HG02571 (cell line): ENCODE measurements around the gene LCN12.

Experiments used
- ATAC-seq: cut with Tn5 transposase; IDR thresholded peaks from one replicate; pipeline ENCODE4 v1.9.1; 2021; ENCODE audit warnings: mild to moderate bottlenecking, moderate library complexity; ENCODE audit not compliant: unreplicated experiment

The LCN12 gene

GRCh38 chr9:136957461-136957860 lies 5.4 kb downstream of the LCN12 start:
- no peak for ATAC-seq

DNA sequence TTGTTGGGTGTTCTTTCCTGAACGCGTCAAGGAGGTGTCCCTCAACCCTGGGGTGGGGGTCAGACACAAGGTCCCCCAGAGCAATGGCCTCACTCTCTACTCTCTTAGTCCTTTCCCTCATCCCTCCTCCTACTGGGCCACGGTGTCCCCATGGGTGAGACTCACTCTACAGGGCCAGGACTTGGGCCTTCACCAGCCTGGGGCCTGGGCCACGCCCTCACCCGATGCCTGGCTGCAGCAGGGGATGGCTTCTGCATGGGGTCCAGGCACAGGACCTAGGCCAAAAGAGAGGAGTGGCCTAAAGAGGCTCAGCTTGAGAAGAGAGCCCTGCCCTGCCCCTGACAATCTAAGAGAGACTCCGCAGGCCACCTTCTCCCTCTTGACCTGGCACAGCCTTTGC lies 5.8 kb downstream of the LCN12 start:
- ATAC-seq: no peak

GRCh38 chr9:136958473-136958872 lies 6.4 kb downstream of the LCN12 start:
- no peak for ATAC-seq

DNA sequence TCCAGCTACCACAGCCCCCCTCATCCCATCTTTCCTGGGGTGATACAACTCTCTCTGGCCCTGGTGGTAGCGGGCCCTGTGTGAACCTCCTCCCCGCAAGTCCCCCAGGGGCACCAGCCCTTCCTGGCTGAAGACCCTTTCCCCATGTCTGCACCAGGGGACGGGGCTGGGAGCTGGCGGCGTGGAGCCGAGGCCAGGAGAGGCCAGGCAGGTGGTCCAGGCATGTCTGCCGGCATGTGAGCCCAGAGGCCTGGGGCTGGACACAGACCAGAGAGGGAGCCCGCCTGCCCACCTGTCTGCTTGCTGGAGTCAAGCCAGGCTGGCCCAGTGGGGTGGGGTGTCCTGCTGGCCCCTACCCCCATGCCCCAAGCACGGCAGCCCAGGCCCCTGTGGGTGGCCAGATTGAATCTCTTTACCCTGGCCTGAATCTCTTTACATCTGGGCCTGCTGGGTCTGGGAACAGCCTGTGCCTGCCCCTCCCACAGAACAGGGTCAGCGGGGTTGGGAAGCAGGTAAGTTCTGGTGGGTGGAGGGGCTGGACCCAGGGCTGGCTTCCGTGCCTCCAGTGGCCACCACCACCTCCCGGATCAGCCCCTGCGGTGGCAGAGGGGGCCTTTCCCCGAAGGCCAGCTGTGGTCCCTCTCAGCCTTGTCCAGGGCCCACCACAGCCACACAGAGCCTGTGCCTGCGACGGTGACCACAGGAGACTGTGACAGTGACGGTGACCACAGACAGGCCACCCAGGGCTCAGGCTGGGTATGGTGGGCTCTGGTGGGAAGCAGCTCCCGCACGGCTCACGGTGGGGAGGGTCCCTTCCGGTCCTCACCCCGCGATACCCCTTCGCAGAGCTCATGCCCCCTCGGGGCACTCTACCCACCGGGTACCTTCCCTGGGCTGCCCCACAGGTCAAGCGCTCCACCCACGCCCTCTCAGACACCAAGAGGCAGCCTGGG lies 7.1 kb downstream of the LCN12 start:
- no peak for ATAC-seq

DNA sequence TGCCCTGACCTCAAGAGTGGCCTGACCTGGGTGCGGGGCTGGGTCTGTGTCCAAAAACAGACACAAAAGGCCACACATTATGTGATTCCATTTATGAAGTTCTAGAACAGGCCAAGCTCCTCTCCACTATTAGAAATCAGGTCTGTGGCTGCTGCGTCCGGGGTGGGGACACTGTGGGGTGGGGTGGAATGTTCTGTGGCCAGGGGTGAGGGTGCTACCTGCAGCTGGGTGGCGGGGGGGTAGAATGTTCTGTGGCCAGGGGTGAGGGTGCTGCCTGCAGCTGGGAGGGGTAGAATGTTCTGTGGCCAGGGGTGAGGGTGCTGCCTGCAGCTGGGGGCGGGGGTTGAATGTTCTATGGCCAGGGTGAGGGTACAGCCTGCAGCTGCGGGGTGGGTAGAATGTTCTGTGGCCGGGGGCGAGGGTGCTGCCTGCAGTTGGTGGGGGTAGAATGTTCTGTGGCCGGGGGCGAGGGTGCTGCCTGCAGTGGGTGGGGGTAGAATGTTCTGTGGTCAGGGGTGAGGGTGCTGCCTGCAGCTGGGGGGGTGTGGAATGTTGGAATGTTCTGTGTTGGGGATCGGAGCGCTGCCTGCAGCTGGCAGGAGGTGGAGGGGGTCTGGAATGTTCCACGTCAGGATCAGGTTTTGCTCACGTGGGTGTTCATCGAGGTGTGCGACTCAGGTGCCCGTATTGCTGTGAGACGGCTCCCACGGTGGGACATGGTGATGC lies 8.3 kb downstream of the LCN12 start:
- ATAC-seq: no peak

- no peak for ATAC-seq
Measured at GRCh38 chr9:136960938-136961275, 8.8 kb downstream of the LCN12 start.

DNA sequence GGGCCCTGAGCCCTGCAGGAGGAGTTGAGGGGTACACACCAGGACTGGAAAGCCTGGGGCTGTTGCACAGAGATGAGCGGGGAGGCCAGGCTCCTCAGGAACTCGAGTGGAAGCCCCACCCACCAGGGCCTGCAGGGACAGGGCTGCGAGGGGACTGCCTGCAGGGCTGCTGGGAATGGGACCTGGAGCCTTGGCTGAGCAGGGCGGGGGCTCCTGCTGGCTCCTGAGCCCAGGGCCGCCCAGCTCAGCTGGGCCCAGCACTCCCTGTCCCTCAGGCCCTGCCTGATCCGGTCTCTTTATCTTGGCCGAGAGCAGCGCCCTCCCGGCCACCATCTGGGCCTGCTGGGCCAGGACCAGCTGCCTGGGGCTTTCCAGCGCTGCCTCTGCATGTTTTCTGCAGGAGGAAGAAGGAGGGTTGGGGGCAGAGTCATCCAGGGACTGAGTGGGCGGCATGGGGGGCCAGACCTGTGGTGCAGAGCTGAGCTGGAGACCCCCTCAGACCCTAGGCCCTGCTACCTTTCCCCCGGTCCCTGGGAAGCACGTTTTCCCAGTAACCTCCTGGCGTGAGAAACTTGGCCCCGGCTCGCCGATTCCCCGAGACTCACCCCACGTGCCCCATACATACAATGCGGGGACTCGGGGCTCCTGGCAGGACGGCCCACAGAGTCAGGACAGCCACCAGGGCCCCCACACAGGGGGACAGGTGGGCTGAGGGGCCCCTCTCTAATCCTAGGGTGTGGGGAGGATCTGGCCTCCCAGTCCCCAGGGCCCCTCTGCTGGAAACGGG lies 9.4 kb downstream of the LCN12 start:
- ATAC-seq: no peak

DNA sequence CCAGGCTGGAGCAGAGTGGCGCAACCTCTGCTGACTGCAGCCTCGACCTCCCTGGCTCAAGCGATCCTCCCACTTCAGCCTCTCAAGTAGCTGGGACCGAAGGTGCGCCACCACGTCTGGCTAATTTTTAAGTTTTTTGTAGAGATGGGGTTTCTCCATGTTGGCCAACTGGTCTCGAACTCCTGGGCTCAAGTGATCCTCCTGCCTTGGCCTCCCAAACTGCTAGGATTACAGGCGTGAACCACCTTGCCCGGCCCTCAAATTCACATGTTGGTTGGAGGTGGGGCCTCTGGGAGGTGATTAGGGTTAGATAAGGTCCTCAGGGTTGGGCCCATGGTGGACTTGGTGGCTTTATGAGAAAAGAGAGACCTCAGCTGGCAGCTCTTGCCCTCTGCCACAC lies 10.1 kb downstream of the LCN12 start:
- no peak for ATAC-seq

GRCh38 chr9:136962701-136963248 lies 10.7 kb downstream of the LCN12 start:
- ATAC-seq: no peak

DNA sequence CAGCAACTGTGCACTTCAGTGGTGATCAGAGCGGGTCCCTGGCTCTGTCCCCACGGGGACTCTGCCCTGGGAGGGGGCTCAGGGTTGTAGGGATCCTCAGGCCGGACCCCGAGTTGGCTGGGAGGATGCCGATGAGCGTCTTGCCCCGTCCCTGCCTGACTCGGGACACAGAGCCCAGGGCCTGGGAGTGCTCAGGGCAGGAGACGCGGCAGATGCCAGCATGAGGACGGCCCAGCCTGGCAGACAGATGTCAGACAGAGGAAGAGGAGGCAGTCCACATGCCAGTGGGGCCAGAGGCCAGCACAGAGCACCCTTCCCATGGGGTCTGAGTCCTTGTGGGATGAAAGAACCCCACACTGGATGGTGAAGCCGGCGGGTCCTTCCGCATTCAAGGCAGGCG lies 11.3 kb downstream of the LCN12 start:
- ATAC-seq: no peak

DNA sequence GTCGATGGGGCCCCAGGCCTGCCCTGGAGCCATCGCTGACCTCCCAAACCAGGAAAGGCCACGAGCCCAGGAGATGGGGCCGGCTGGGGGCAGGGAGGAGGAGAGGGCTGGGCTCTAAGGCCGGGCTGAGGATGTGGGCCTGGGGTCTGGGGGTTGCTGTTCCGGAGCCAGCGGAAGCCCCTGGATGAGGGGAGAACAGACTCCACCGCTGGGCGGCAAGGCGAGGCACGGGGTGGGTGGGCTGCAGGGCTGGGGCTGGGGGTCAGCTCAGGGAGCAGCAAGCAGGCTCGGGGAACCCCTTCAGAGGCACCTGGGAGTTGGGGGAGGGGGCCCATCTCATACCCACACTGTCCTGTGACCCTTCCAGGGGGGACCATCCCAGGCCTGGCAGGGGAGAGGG lies 11.7 kb downstream of the LCN12 start:
- no peak for ATAC-seq

DNA sequence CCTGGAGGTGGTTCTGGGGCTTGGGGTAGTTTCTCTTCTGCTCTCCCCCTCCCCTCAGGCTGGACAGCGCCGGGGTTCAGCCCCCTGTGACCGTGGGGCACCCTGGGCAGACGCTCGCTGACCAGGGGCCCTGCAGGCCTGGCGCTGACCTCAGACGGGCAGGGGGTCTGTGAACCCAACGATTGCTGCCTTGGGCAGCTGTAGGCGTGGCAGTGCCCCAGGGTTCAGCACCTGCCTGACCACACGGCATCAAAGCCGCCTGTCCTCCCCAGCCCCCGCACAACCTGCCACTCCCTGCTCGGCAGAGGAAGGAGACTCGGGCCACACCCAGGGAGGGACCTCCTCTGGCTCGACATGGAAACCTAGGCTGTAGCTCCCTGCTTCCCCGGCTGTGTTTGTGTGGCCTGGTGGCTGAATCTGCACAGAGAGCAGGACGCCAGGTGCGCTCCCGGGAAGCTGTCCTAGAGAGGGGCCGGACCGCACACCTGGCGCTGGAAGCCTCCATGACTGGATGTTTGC lies 12.2 kb downstream of the LCN12 start:
- no peak for ATAC-seq

- ATAC-seq: no peak
Measured at GRCh38 chr9:136964833-136965422, 12.9 kb downstream of the LCN12 start.

GRCh38 chr9:136965771-136966484 lies 13.9 kb downstream of the LCN12 start:
- no peak for ATAC-seq

- no peak for ATAC-seq
Measured at GRCh38 chr9:136968333-136969127, 16.5 kb downstream of the LCN12 start.

DNA sequence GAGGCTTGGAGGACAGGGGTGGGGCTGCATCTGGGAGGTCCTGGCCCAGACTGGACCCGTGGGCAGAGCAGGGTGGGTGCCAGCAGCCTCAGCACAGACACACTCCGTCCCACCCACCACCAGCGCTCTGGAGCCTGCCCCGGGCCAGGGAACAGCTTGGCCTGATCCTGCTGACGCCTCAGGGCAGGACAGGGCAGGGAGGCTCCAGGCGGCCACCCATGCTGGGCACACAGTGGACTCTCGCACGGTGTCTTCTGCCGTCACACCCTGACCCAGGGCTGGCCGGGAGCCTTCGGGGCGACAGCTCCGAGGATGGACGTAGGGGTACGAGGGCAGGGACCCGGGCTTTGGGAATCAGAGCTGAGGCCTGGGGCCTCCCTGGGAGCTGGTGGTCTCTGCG lies 17.1 kb downstream of the LCN12 start:
- ATAC-seq: no peak

GRCh38 chr9:136969774-136970173 lies 17.7 kb downstream of the LCN12 start:
- ATAC-seq: no peak

- no peak for ATAC-seq
Measured at GRCh38 chr9:136970361-136970760, 18.3 kb downstream of the LCN12 start.

DNA sequence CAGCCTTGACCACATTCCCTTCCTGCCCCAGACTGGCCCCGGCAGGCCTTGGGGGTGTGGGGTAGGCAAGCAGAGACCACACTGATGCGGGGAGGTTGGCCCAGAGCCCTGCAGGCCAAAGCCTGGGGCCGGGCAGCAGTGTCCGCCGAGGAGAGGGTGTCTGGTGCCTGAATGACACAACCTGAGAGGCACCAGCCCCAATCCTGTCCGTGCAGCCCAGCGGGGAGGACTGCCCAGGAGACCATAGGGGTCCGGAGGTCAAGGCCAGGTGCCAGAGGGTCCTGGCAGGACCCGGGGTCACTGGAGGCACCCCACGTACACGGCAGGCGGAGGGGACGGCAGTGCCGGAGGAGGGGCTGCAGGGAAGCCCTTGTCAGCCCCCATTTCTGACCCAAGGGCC lies 19.7 kb downstream of the LCN12 start:
- no peak for ATAC-seq
